Stromal cell of bone marrow (primary cell): ENCODE measurements around the gene RAVER1.
"Not testable (repeated sequence)": the region's sequence is repeated elsewhere in the genome, so short reads cannot be mapped to it uniquely, and the experiment has no call there.

Source experiments
- DNase-seq: peaks from one replicate; pipeline ENCODE4 v3.0.0-alpha.2; 2012; ENCODE audit warnings: low read depth

Gene RAVER1, protein sequence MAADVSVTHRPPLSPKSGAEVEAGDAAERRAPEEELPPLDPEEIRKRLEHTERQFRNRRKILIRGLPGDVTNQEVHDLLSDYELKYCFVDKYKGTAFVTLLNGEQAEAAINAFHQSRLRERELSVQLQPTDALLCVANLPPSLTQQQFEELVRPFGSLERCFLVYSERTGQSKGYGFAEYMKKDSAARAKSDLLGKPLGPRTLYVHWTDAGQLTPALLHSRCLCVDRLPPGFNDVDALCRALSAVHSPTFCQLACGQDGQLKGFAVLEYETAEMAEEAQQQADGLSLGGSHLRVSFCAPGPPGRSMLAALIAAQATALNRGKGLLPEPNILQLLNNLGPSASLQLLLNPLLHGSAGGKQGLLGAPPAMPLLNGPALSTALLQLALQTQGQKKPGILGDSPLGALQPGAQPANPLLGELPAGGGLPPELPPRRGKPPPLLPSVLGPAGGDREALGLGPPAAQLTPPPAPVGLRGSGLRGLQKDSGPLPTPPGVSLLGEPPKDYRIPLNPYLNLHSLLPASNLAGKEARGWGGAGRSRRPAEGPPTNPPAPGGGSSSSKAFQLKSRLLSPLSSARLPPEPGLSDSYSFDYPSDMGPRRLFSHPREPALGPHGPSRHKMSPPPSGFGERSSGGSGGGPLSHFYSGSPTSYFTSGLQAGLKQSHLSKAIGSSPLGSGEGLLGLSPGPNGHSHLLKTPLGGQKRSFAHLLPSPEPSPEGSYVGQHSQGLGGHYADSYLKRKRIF

GRCh38 chr19:10332965-10333757 is at the start of gene RAVER1:
Gene RAVER1, minus strand, starts transcription at chr19:10333529. Its CDS starts 22 bp downstream, at chr19:10333507.
- DNase-seq: peak; percentile 93

GRCh38 chr19:10383223-10383499 is 49.8 kb upstream of the RAVER1 start:
- not testable (repeated sequence) for DNase-seq

DNA sequence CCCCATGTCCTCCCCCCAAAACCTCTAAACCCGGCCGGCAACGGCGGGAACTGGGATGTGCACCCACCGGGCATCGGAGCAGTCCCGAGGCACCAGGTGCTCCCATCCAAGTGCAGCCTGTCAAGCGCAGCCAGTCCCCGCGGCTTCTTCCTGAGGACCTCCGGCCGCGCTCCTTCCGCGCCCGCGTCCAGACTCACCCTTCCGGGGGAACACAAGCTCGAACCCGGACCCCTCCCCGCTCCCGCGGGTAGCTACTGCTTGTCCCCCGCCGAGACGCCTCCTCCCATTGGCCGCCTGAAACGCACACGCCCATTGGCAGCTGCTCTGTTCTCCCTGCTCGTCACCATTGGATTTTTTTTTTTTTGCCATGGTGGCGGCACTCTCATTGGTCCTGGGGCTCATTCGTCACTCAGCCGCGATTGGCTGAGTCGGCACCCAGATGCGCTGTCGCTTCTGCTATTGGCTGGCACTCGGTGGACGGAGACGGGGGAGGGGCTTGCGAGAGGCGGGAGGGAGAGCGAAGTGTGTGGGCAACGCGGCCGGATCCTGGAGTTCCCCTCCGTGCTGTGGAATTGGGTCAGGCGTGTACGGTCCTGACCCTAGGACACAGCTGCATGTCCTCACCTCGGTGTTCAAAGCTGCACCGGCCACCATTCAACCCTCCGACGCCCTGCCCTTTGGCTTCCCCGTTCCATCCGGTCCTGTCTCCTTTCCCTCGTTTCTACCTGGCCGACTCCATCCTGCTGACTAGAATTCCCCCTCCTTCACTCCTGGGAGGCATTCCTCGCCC is 47.2 kb upstream of the RAVER1 start, which contains the start of gene TYK2:
Gene TYK2 (minus strand): TSS at position 260 of the 790 bp plus-strand sequence. CDS start 2,166 bp downstream, outside the sequence.
- peak; percentile 98 for DNase-seq

- no peak for DNase-seq
These were observed 46.6 kb upstream of the RAVER1 start for GRCh38 chr19:10379880-10380312.

- no peak for DNase-seq
These were observed 44.8 kb upstream of the RAVER1 start for GRCh38 chr19:10378124-10378523.

DNA sequence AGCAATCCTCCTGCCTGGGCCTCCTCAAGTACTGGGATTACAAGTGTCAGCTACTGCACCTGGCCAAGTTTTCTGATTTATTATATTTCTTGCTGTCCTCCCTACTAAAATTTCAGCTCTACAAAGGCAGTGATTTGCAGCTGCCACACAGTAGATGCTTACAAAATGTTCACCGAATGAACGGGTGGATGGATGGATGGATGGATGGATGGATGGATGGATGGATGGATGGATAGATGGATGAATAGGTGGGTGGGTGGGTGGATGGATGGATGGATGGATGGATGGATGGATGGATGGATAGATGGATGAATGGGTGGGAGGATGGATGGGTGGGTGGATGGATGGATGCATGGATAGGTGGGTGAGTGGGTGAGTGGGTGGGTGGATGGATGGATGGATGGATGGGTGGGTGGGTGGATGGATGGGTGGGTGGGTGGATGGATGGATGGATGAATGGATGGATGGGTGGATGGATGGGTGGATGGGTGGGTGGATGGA is 43.9 kb upstream of the RAVER1 start:
- not testable (repeated sequence) for DNase-seq

GRCh38 chr19:10374931-10375330 is 41.6 kb upstream of the RAVER1 start:
- no peak for DNase-seq

GRCh38 chr19:10372690-10373089 is 39.4 kb upstream of the RAVER1 start:
- no peak for DNase-seq

GRCh38 chr19:10368101-10368803 is 34.9 kb upstream of the RAVER1 start:
- no peak for DNase-seq

DNA sequence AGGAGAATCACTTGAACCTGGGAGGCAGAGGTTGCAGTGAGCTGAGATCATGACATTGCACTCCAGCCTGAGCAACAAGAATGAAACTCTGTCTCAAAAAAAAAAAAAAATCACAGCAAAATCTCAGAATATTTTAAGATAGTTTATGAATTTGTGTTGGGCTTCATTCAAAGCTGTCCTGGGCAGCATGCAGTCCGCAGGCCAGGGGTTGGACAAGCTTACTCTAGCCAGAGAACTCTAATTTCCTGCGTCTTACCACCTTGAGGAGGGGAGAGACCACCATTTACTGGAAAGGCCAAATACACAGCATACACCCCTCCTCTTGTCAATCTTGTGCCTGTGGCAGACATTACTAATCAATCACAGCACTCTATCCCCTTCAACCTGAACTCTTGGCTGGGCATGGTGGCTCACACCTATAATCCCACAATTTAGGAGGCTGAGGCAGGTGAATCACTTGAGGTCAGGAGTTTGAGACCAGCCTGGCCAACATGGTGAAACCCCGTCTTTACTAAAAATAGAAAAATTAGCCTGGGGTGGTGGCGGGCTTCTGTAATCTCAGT is 33.7 kb upstream of the RAVER1 start:
- DNase-seq: not testable (repeated sequence)

GRCh38 chr19:10365518-10365917 is 32.2 kb upstream of the RAVER1 start:
- no peak for DNase-seq

GRCh38 chr19:10364644-10365043 is 31.3 kb upstream of the RAVER1 start:
- no peak for DNase-seq

DNA sequence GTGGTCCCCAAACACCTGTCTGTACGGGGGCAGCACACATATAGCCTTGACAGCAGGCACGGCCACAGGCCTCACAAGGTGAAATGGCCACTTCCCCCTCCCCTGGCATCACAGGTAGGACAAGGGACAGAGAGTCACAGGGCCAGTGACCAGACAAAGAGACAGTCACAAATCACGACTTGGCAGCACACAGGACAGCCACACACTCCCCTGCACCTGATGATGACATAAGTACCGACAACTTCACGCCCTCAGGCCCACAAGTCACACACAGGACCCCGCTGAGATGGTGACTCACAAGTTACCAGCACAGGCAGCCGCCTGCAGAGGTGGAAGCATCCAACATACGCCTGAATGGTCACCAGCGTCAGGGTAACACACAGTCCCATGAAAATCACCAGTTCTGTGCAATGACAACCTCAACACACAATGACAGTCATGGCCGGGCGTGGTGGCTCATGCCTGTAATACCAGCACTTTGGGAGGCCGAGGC is 30.5 kb upstream of the RAVER1 start:
- no peak for DNase-seq

DNA sequence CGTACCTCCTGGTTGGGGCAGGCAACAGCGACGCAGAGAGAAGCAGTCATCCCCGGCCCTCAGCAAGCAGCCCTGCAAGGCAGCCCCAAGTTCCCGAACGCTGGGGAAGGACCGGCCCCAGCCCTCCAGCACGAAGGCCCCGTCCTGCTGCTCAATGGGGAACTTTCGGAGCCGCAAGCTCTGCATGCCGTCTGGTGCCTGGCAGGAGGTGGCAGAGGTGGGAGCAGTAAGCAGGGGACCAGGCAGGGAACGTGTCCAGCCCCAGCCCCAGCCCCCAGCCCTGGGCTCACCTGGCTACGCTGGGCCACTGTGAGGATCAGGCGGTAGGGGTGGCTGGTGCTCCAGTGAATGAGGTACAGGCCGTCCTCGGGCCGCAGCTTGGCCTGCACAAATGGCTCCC is 28.9 kb upstream of the RAVER1 start:
- DNase-seq: no peak

DNA sequence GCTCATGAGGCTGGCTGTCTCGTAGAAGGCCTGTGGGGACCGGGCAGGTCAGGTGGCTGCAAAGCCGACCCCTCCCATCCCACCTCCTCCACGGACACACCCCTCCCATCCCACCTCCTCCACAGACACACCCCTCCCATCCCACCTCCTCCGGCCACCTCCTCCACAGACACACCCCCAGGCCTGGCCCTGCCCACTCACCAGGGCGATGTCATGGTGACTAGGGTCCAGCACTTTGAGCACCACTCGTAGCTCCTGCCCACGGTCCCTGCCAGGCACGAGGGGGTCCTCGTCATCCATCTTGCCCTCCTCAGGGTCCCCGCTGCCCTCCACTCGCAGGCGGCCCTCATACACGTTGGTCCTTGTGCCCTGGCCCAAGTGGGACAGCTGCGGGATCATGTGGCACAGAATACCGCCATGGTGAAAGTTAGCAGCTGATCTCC is 28.3 kb upstream of the RAVER1 start:
- no peak for DNase-seq

GRCh38 chr19:10356431-10356830 is 23.1 kb upstream of the RAVER1 start:
- no peak for DNase-seq

- DNase-seq: no peak
These were observed 20.6 kb upstream of the RAVER1 start for GRCh38 chr19:10353793-10354391.

- DNase-seq: no peak
These were observed 19.7 kb upstream of the RAVER1 start for GRCh38 chr19:10352764-10353671.

- no peak for DNase-seq
These were observed 13.2 kb upstream of the RAVER1 start for GRCh38 chr19:10346509-10346908.
